CD4-positive, alpha-beta T cell (primary cell): Measurements from ENCODE around the gene PLPP6. TPM values are rescaled to one million over a fixed set of nuclear protein-coding genes. Genes with fewer than 3 reads are reported as not detected.

Source experiments
- ATAC-seq: fragments of 200-7000 bp; cut with Tn5 transposase; one replicate; pipeline ENCODE4 v1.10.0; 2022; ENCODE audit warnings: mild to moderate bottlenecking; ENCODE audit not compliant: poor library complexity
- CTCF ChIA-PET: fragments of 350-600 bp; sonication (Branson Sonifier 250); formaldehyde crosslinking; loops from one replicate; lab custom pipeline; 2021; ENCODE audit warnings: antibody characterized with exemption, inconsistent platforms; lab: Charles Lee
- POLR2A ChIA-PET: fragments of 350-600 bp; sonication (Branson Sonifier 250); formaldehyde crosslinking; loops from one replicate; lab custom pipeline; 2021; ENCODE audit warnings: antibody characterized with exemption, inconsistent platforms; lab: Charles Lee
- DNase-seq, 14 experiments: peaks; one replicate each; pipeline ENCODE4 v3.0.0-alpha.2; 2013 to 2020; ENCODE audit warnings: mixed read lengths in 2 of 14
- H3K27ac ChIP-seq, 2 donors: one replicate each; pipeline versions ENCODE4 v1.5.1 to v1.7.0; 2013; ENCODE audit warnings: low read length in 2 of 2, low read depth in 1 of 2, mild to moderate bottlenecking in 1 of 2
- H3K27me3 ChIP-seq, 2 experiments: 1 replicate in 1 of 2; 2 replicates in 1 of 2; pipeline versions ENCODE4 v1.6.1 to v1.7.0; 2013; ENCODE audit warnings: low read length in 2 of 2, control low read depth in 1 of 2, mild to moderate bottlenecking in 1 of 2, moderate library complexity in 1 of 2; ENCODE audit not compliant: insufficient read depth in 2 of 2, control insufficient read depth in 1 of 2
- H3K36me3 ChIP-seq: one replicate; pipeline ENCODE4 v1.6.1; 2013; ENCODE audit warnings: low read length, control low read depth; ENCODE audit not compliant: insufficient read depth
- H3K4me1 ChIP-seq: one replicate; pipeline ENCODE4 v1.6.1; 2013; ENCODE audit warnings: low read length, control low read depth; ENCODE audit not compliant: insufficient read depth
- H3K4me3 ChIP-seq: one replicate; pipeline ENCODE4 v1.5.1; 2013; ENCODE audit warnings: mild to moderate bottlenecking, low read length, moderate library complexity
- H3K9me3 ChIP-seq, 2 experiments: 1 replicate in 1 of 2; 2 replicates in 1 of 2; pipeline versions ENCODE4 v1.6.1 to v1.7.0; 2013; ENCODE audit warnings: low read length in 2 of 2, mild to moderate bottlenecking in 2 of 2, control low read depth in 1 of 2, moderate library complexity in 1 of 2; ENCODE audit not compliant: control insufficient read depth in 1 of 2, insufficient read depth in 1 of 2
- H3K27ac Mint-ChIP-seq: one replicate; pipeline ENCODE4 v1.8.0; 2020; ENCODE audit warnings: mixed read lengths
- H3K27me3 Mint-ChIP-seq: one replicate; pipeline ENCODE4 v1.8.0; 2021; ENCODE audit warnings: mixed read lengths
- H3K36me3 Mint-ChIP-seq: one replicate; pipeline ENCODE4 v1.8.0; 2021; ENCODE audit warnings: low read depth, mixed read lengths
- H3K4me1 Mint-ChIP-seq: one replicate; pipeline ENCODE4 v1.8.0; 2021; ENCODE audit warnings: low read depth, mixed read lengths
- H3K4me3 Mint-ChIP-seq: one replicate; pipeline ENCODE4 v1.8.0; 2020; ENCODE audit warnings: mild to moderate bottlenecking, mixed read lengths
- H3K9me3 Mint-ChIP-seq: one replicate; pipeline ENCODE4 v1.8.0; 2020; ENCODE audit warnings: mixed read lengths
- intact Hi-C, 2 experiments: fragments of 100-400 bp; cut with DNase I in 1 of 2; cut with micrococcal nuclease in 1 of 2; formaldehyde crosslinking; loops; one replicate each; pipeline versions ENCODE4 v1.15.1 to v1.9.0; 2023 to 2025; cut with DNase I, micrococcal nuclease
- total RNA-seq, 174 experiments: library from RNA in 2 of 174; stranded (reverse) in 2 of 174; gene quantifications; one replicate each; pipeline ENCODE4 v1.2.3 and lab custom pipeline; 2021 to 2026
- TF ChIP-seq, protein P1 (sequence below): fragments of 200-600 bp; IDR thresholded peaks from one replicate; pipeline ENCODE4 v1.8.0; 2022; ENCODE audit warnings: antibody characterized with exemption, mild to moderate bottlenecking

PLPP6 gene
- total RNA-seq, 2 experiments from 2014 or later: 8.9 to 10.5 TPM

DNA sequence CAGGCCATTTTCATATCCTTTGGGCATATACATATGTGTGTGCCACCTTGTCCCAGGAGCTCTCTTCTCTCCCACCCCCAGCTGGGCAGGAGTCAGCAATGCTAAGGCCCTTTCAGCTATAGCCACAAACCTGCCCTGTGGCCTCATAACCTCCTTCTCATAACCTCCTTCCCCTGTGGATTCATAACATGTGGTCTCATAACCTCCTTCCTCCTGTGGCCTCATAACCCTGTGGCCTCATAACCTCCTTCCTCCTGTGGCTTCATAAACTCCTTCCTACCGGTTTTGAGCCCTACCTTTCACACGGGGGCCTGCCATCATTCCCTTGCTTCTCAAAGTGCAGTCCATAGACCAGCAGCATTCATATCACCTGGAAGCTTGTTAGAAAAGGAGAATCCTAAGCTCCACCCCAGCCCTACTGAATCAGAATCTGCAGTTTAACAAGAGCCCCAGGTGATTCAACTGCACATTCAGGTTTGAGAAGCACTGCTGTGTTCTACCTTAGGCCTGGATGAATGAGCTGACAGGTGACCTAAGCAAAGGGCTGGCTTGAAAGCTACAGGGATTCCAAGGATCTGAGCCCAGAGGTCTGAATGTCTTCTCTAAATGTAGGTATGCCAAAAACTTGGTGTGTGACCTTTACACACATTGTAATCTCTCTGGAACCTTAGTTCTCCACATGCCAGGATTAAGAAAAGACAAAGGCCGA, 41.9 kb upstream of the PLPP6 start:
- no peak overlapping the region for H3K27ac Mint-ChIP-seq
- no peaks in the 10 kb centered on the region for H3K9me3 Mint-ChIP-seq
- H3K27ac ChIP-seq: no peak overlapping the region
- H3K27me3 ChIP-seq: no peaks in the 10 kb centered on the region
- peaks cover 19% of the 10 kb centered on the region for H3K4me1 Mint-ChIP-seq
- no peaks in the 10 kb centered on the region for H3K9me3 ChIP-seq
- H3K36me3 Mint-ChIP-seq: no peaks in the 10 kb centered on the region
- peak; percentile 39 for ATAC-seq
- DNase-seq: peak in 1 of 14 experiments; percentile 46
- intact Hi-C loops: loop anchor here in 1 of 2 experiments (10.0 kb wide), 1 partner anchor 45 kb away; no protein-coding TSS in a partner anchor
- ChIA-PET CTCF (interaction anchor here (0.9 kb wide), 1 partner anchor 20 kb away, joined by 3 read pairs; no protein-coding TSS in a partner anchor), POLR2A (interaction anchor here (0.7 to 1.4 kb wide), 4 partner anchors 15 to 47 kb away, joined by 3 to 4 read pairs (median 4); no protein-coding TSS in a partner anchor)
- TF ChIP-seq, protein P1, sequence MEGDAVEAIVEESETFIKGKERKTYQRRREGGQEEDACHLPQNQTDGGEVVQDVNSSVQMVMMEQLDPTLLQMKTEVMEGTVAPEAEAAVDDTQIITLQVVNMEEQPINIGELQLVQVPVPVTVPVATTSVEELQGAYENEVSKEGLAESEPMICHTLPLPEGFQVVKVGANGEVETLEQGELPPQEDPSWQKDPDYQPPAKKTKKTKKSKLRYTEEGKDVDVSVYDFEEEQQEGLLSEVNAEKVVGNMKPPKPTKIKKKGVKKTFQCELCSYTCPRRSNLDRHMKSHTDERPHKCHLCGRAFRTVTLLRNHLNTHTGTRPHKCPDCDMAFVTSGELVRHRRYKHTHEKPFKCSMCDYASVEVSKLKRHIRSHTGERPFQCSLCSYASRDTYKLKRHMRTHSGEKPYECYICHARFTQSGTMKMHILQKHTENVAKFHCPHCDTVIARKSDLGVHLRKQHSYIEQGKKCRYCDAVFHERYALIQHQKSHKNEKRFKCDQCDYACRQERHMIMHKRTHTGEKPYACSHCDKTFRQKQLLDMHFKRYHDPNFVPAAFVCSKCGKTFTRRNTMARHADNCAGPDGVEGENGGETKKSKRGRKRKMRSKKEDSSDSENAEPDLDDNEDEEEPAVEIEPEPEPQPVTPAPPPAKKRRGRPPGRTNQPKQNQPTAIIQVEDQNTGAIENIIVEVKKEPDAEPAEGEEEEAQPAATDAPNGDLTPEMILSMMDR: no peak
- H3K27me3 Mint-ChIP-seq: no peaks in the 10 kb centered on the region
- no peaks in the 10 kb centered on the region for H3K36me3 ChIP-seq
- no peak overlapping the region for H3K4me3 ChIP-seq
- H3K4me1 ChIP-seq: peaks cover 16% of the 10 kb centered on the region
- no peak overlapping the region for H3K4me3 Mint-ChIP-seq

DNA sequence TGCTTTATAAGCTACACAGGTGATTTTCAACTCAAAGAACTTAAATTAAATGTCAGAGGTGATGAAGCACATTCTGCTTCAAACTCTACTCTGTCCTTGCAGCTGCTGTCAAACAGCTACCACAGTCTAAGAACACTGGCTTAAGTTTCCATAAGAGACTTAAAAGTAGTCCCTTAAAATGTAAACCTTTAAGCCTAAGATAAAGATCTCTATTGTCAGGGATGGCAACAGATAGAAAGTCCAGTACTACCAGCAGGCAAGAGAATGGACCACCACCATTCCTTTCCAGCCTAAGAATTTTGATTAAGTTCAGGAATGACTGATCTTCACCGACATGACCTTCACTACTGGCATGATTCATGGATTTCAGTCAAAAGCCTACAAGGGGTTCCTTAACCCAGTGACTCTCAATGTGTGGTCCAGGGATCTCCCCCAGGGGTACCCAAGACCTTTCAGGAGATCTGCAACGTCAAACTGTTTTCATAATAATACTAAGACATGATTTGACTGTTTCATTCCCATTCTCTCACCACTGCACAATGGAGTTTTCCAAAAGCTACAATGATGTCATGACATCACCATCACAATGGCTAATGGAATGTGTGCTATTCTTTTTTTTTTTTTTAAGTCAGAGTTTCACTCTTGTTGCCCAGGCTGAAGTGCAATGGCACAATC, 41.1 kb upstream of the PLPP6 start:
- POLR2A ChIA-PET: interaction anchor here (0.5 to 1.4 kb wide), 3 partner anchors 14 to 47 kb away, joined by 3 to 4 read pairs (median 4); no protein-coding TSS in a partner anchor
- H3K4me3 Mint-ChIP-seq: no peak overlapping the region
- peaks cover 15% of the 10 kb centered on the region for H3K4me1 Mint-ChIP-seq

GRCh38 chr9:4622016-4622415, 40.1 kb upstream of the PLPP6 start:
- TF ChIP-seq, protein P1: no peak
- no peaks in the 10 kb centered on the region for H3K9me3 Mint-ChIP-seq
- ChIA-PET POLR2A (no interaction called here), CTCF (no interaction called here)
- H3K27ac Mint-ChIP-seq: no peak overlapping the region
- H3K27me3 ChIP-seq: no peaks in the 10 kb centered on the region
- H3K4me3 Mint-ChIP-seq: no peak overlapping the region
- intact Hi-C loops: loop anchor here in 1 of 2 experiments (10.0 kb wide), 1 partner anchor 47 kb away; no protein-coding TSS in a partner anchor
- DNase-seq (no peak), ATAC-seq (no peak)
- no peak overlapping the region for H3K4me3 ChIP-seq
- H3K9me3 ChIP-seq: no peaks in the 10 kb centered on the region
- no peaks in the 10 kb centered on the region for H3K27me3 Mint-ChIP-seq
- no peaks in the 10 kb centered on the region for H3K36me3 ChIP-seq
- peaks cover 15% of the 10 kb centered on the region for H3K4me1 Mint-ChIP-seq
- no peaks in the 10 kb centered on the region for H3K36me3 Mint-ChIP-seq
- peaks cover 12% of the 10 kb centered on the region for H3K4me1 ChIP-seq
- no peak overlapping the region for H3K27ac ChIP-seq

More for the DNA sequence above, 41.1 kb upstream of the PLPP6 start:
- Histone ChIP-seq H3K4me3 (no peak overlapping the region), H3K27me3 (no peaks in the 10 kb centered on the region), H3K36me3 (no peaks in the 10 kb centered on the region), H3K4me1 (peaks cover 12% of the 10 kb centered on the region), H3K27ac (no peak overlapping the region), H3K9me3 (no peaks in the 10 kb centered on the region)
- no peaks in the 10 kb centered on the region for H3K27me3 Mint-ChIP-seq
- no peaks in the 10 kb centered on the region for H3K9me3 Mint-ChIP-seq
- CTCF ChIA-PET: interaction anchor here (0.9 kb wide), 1 partner anchor 20 kb away, joined by 3 read pairs; no protein-coding TSS in a partner anchor
- intact Hi-C loops: loop anchor here in 1 of 2 experiments (10.0 kb wide), 1 partner anchor 46 kb away; no protein-coding TSS in a partner anchor
- no peaks in the 10 kb centered on the region for H3K36me3 Mint-ChIP-seq
- no peak overlapping the region for H3K27ac Mint-ChIP-seq
- DNase-seq (no peak), ATAC-seq (no peak)
- TF ChIP-seq, protein P1: no peak
